Stomach (tissue), 4 donors: ENCODE measurements around the gene JTB.

ENCODE experiments used
- POLR2AphosphoS5 ChIP-seq, 3 donors: sonication (generic); formaldehyde crosslinking; IDR thresholded peaks; one replicate each; pipeline ENCODE4 v1.6.1; 2016; ENCODE audit warnings: antibody characterized with exemption in 3 of 3
- TF ChIP-seq, protein P1 (sequence below), 7 experiments: fragments of 450-650 bp in 4 of 7; fragments of 200-600 bp in 3 of 7; sonication (generic) in 3 of 7; IDR thresholded peaks; one replicate each; pipeline ENCODE4 v1.5.1; 2016 to 2019; ENCODE audit warnings: antibody characterized with exemption in 7 of 7, control low read depth in 2 of 7, mild to moderate bottlenecking in 1 of 7

DNA sequence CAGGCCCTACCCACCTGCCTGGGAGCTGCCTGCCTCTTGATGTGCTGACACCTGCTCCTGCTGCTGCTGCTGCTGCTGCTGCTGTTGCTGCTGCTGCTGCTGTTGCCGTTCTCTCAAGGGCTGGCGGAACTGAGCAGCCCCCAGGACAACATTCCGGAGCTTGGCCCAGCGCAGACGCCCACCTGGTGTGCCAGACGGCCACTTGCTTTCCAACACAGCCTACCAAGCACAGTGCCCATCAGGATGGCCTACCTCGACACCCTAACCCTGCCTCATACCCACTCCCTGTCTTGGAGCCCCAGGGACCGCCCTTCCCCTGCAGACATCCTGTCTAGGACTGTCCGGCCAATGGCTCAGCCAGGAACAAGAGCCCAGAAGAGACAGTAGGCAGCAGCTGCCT, 42.7 kb downstream of the JTB start:
- TF ChIP-seq, protein P1, sequence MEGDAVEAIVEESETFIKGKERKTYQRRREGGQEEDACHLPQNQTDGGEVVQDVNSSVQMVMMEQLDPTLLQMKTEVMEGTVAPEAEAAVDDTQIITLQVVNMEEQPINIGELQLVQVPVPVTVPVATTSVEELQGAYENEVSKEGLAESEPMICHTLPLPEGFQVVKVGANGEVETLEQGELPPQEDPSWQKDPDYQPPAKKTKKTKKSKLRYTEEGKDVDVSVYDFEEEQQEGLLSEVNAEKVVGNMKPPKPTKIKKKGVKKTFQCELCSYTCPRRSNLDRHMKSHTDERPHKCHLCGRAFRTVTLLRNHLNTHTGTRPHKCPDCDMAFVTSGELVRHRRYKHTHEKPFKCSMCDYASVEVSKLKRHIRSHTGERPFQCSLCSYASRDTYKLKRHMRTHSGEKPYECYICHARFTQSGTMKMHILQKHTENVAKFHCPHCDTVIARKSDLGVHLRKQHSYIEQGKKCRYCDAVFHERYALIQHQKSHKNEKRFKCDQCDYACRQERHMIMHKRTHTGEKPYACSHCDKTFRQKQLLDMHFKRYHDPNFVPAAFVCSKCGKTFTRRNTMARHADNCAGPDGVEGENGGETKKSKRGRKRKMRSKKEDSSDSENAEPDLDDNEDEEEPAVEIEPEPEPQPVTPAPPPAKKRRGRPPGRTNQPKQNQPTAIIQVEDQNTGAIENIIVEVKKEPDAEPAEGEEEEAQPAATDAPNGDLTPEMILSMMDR (IDR thresholded peaks at IDR 0.05), result no peak
- TF ChIP-seq POLR2AphosphoS5 (IDR thresholded peaks at IDR 0.05), result no peak
